ENCODE results near the gene HSP90B1. TPM values are rescaled to one million over a fixed set of nuclear protein-coding genes. Genes with fewer than 3 reads are reported as not detected.

The HSP90B1 gene
- total RNA-seq, 1 experiment from 2014 or later = 888 TPM

GRCh38 chr12:103908246-103908541 lies 22.0 kb upstream of the HSP90B1 start:
- Histone ChIP-seq H3K9me2 (ENCODE audit: insufficient read depth) (no peaks in the 10 kb centered on the region), H3K36me3 (ENCODE audit: control insufficient read depth in 1 of 2, insufficient read depth in 2 of 2, low read length in 2 of 2) (no peaks in the 10 kb centered on the region), H3K4me2 (ENCODE audit: low read length) (no peak overlapping the region), H4K20me1 (ENCODE audit: insufficient read depth) (no peaks in the 10 kb centered on the region), H3K9ac (ENCODE audit: low read length) (no peak overlapping the region), H3K4me3 (replicated peaks in 1 of 2; ENCODE audit: low read depth in 1 of 2, low read length in 2 of 2) (no peak overlapping the region), H3K27ac (ENCODE audit: low read depth, low read length) (no peak overlapping the region), H3K27me3 (ENCODE audit: insufficient read depth, low read length) (no peaks in the 10 kb centered on the region), H2AFZ (ENCODE audit: low read depth, low read length, poor library complexity, severe bottlenecking) (no peak overlapping the region), H3K9me3 (ENCODE audit: control insufficient read depth in 1 of 2, insufficient read depth in 1 of 2, low read depth in 1 of 2, low read length in 2 of 2) (no peaks in the 10 kb centered on the region), H3K4me1 (ENCODE audit: control insufficient read depth in 1 of 2, insufficient read depth in 2 of 2, low read length in 2 of 2) (no peaks in the 10 kb centered on the region), H3K79me2 (ENCODE audit: insufficient read depth, low read length) (no peaks in the 10 kb centered on the region)
- CTCF ChIA-PET = no interaction called here
- POLR2A ChIA-PET = interaction anchor here (1.5 kb wide), 1 partner anchor 22 kb away, joined by 4 read pairs; the partner anchor contains the start of gene HSP90B1
- TF ChIP-seq POLR2AphosphoS5 (IDR thresholded peaks at IDR 0.05; ENCODE audit: low read depth, low read length) (no peak), CBX3 (IDR thresholded peaks at IDR 0.05; ENCODE audit: low read depth) (no peak), SP1 (IDR thresholded peaks at IDR 0.05; ENCODE audit: low read depth) (no peak)
- no peak for ATAC-seq
- no TSS peak for BruUV-seq (replicated peaks)
- intact Hi-C loops (cut with micrococcal nuclease) = no loop called here
- RAD21 ChIA-PET (ENCODE audit: low non-redundant PET in 1 of 2, low total read pairs in 2 of 2, uncharacterized antibody in 2 of 2, unreplicated experiment in 2 of 2) = no interaction called here
- DNase-seq (ENCODE audit: low read depth, low spot score) = no peak

- no peaks in the 10 kb centered on the region for H3K4me1 ChIP-seq (ENCODE audit: control insufficient read depth in 1 of 2, insufficient read depth in 2 of 2, low read length in 2 of 2)
- no peaks in the 10 kb centered on the region for H3K9me3 ChIP-seq (ENCODE audit: control insufficient read depth in 1 of 2, insufficient read depth in 1 of 2, low read depth in 1 of 2, low read length in 2 of 2)
- ChIA-PET RAD21 (ENCODE audit: low non-redundant PET in 1 of 2, low total read pairs in 2 of 2, uncharacterized antibody in 2 of 2, unreplicated experiment in 2 of 2) (no interaction called here), POLR2A (interaction anchor here (1.1 kb wide), 1 partner anchor 21 kb away, joined by 3 read pairs; the partner anchor contains the start of gene HSP90B1), CTCF (no interaction called here)
- H3K4me3 ChIP-seq (replicated peaks in 1 of 2; ENCODE audit: low read depth in 1 of 2, low read length in 2 of 2) = no peak overlapping the region
- no peaks in the 10 kb centered on the region for H3K27me3 ChIP-seq (ENCODE audit: insufficient read depth, low read length)
- no peak overlapping the region for H3K4me2 ChIP-seq (ENCODE audit: low read length)
- ATAC-seq = no peak
- H3K27ac ChIP-seq (ENCODE audit: low read depth, low read length) = no peak overlapping the region
- H4K20me1 ChIP-seq (ENCODE audit: insufficient read depth) = no peaks in the 10 kb centered on the region
- H3K9ac ChIP-seq (ENCODE audit: low read length) = no peak overlapping the region
- DNase-seq (ENCODE audit: low read depth, low spot score) = no peak
- BruUV-seq (replicated peaks) = no TSS peak
- TF ChIP-seq EZH2 (IDR thresholded peaks at IDR 0.05) (no peak), ZNF274 (IDR thresholded peaks at IDR 0.05; ENCODE audit: low read depth, low read length) (no peak), ELF1 (IDR thresholded peaks at IDR 0.05; ENCODE audit: borderline replicate concordance, low read depth) (no peak), POLR2AphosphoS5 (IDR thresholded peaks at IDR 0.05; ENCODE audit: low read depth, low read length) (no peak), SIN3A (IDR thresholded peaks at IDR 0.05; ENCODE audit: low read depth) (no peak), TCF7L2 (IDR thresholded peaks at IDR 0.05; ENCODE audit: borderline replicate concordance, extremely low read depth, insufficient read depth, insufficient read length) (no peak), ZBTB33 (IDR thresholded peaks at IDR 0.05; ENCODE audit: extremely low read depth, insufficient replicate concordance, low read length) (no peak), RAD21 (IDR thresholded peaks at IDR 0.05; ENCODE audit: low read depth) (no peak), CBX3 (IDR thresholded peaks at IDR 0.05; ENCODE audit: low read depth) (no peak), EZH2phosphoT487 (IDR thresholded peaks at IDR 0.05; ENCODE audit: borderline replicate concordance) (no peak), ATF3 (IDR thresholded peaks at IDR 0.05) (no peak), YY1 (IDR thresholded peaks at IDR 0.05; ENCODE audit: extremely low read depth, insufficient replicate concordance, low read depth, low read length) (no peak), SP1 (IDR thresholded peaks at IDR 0.05; ENCODE audit: low read depth) (no peak), POLR2A (IDR thresholded peaks at IDR 0.05; ENCODE audit: borderline replicate concordance, extremely low read depth, insufficient read depth, insufficient read length) (no peak), SRF (IDR thresholded peaks at IDR 0.05; ENCODE audit: low read depth) (no peak), EGR1 (IDR thresholded peaks at IDR 0.05; ENCODE audit: low read depth) (no peak), FOSL1 (IDR thresholded peaks at IDR 0.05; ENCODE audit: low read depth) (no peak), JUND (IDR thresholded peaks at IDR 0.05) (no peak)
- intact Hi-C loops (cut with micrococcal nuclease) = no loop called here
- H2AFZ ChIP-seq (ENCODE audit: low read depth, low read length, poor library complexity, severe bottlenecking) = no peak overlapping the region
- no peaks in the 10 kb centered on the region for H3K36me3 ChIP-seq (ENCODE audit: control insufficient read depth in 1 of 2, insufficient read depth in 2 of 2, low read length in 2 of 2)
- H3K9me2 ChIP-seq (ENCODE audit: insufficient read depth) = no peaks in the 10 kb centered on the region
- no peaks in the 10 kb centered on the region for H3K79me2 ChIP-seq (ENCODE audit: insufficient read depth, low read length)
Measured at GRCh38 chr12:103908877-103909276, 21.3 kb upstream of the HSP90B1 start.

Data from HCT116 (cell line).